ENCODE results near the gene FNBP1. TPM values are rescaled to one million over a fixed set of nuclear protein-coding genes. Genes with fewer than 3 reads are reported as not detected.

The FNBP1 gene
- total RNA-seq, 1 donor from 2014 or later: 50.0 TPM

DNA sequence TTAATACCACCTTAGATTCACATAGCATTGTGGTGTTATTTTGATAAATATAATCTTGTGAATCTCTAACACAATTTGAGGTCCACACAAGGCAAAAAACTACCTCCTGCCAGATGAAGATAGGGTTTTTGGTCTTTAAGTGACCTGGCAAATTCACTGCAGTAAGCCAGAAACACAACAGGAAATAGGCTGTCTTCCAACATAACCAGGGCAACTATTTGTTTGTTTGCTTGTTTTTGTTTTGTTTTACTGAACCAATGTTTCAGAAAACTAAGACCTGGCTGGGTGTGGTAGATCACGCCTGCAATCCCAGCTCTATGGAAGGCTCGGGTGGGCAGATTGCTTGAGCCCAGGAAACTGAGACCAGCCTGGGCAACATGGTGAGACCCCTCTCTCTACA lies 112.2 kb downstream of the FNBP1 start:
- DNase-seq (no peak), ATAC-seq (no peak)
- Histone ChIP-seq H3K27ac (peak overlapping the region; percentile 9), H3K9me3 (no peaks in the 10 kb centered on the region), H3K4me3 (no peak overlapping the region), H3K36me3 (peaks cover 37% of the 10 kb centered on the region), H3K4me1 (peaks cover 35% of the 10 kb centered on the region), H3K27me3 (no peaks in the 10 kb centered on the region)
- intact Hi-C loops (cut with DNase I): no loop called here
- TF ChIP-seq, protein P1, sequence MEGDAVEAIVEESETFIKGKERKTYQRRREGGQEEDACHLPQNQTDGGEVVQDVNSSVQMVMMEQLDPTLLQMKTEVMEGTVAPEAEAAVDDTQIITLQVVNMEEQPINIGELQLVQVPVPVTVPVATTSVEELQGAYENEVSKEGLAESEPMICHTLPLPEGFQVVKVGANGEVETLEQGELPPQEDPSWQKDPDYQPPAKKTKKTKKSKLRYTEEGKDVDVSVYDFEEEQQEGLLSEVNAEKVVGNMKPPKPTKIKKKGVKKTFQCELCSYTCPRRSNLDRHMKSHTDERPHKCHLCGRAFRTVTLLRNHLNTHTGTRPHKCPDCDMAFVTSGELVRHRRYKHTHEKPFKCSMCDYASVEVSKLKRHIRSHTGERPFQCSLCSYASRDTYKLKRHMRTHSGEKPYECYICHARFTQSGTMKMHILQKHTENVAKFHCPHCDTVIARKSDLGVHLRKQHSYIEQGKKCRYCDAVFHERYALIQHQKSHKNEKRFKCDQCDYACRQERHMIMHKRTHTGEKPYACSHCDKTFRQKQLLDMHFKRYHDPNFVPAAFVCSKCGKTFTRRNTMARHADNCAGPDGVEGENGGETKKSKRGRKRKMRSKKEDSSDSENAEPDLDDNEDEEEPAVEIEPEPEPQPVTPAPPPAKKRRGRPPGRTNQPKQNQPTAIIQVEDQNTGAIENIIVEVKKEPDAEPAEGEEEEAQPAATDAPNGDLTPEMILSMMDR (IDR thresholded peaks at IDR 0.05): no peak

DNA sequence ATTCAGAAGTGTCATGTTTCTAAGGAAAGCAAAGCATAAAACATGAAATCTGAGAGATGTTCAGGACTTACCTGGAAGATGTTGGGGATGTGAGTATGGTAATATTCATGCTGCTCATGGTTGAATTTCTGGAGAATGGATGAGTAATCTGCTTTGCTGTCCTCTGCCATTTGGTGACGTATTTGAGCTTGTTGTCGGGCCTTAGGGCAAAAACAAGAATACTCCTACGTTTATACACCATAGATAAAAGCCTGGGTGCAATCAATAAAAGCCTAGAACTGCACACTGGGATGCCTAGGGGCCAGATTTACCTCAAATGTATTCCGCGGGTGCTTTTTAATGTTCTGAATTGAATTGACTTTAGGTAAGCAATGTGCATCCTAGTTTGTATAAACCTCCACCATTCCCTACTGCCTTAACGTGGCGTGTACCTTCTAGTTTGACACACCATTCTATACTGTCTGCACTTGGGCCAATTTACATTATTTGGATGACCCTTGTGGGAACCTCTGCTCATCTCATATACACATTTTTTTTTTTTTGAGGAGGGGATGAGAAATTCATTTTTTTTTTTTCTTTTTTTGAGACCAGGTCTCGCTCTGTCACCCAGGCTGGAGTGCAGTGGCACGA lies 113.4 kb downstream of the FNBP1 start:
- no peak overlapping the region for H3K4me3 ChIP-seq
- no peaks in the 10 kb centered on the region for H3K9me3 ChIP-seq
- intact Hi-C loops (cut with DNase I): no loop called here
- TF ChIP-seq, protein P1 (IDR thresholded peaks at IDR 0.05): no peak
- H3K4me1 ChIP-seq: peaks cover 29% of the 10 kb centered on the region
- no peaks in the 10 kb centered on the region for H3K27me3 ChIP-seq
- no peak overlapping the region for H3K27ac ChIP-seq
- ATAC-seq (no peak), DNase-seq (no peak)
- peaks cover 46% of the 10 kb centered on the region for H3K36me3 ChIP-seq

DNA sequence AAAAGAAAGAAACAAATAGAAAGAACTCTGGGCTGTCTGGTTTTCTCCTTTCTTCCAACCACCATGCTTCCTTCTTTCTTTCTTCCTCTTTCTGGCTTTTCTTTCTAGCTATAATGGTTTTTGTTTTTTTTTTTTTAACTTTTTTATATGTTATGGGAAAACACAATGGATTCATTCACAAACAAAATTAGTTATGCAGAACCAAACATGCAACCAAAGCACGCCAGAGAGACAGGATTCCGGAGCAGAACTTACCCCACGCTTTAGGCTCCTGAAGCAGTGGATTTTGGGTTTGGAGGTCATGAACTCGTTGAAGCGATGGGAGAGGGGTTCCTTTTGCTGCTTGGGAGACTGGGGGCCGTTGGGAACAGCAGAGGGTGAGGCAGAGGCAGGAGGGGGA lies 119.4 kb downstream of the FNBP1 start:
- Histone ChIP-seq H3K36me3 (peaks cover 55% of the 10 kb centered on the region), H3K4me3 (no peak overlapping the region), H3K27me3 (no peaks in the 10 kb centered on the region), H3K4me1 (no peaks in the 10 kb centered on the region), H3K9me3 (no peaks in the 10 kb centered on the region), H3K27ac (no peak overlapping the region)
- DNase-seq (no peak), ATAC-seq (no peak)
- TF ChIP-seq, protein P1 (IDR thresholded peaks at IDR 0.05): no peak
- intact Hi-C loops (cut with DNase I): no loop called here

DNA sequence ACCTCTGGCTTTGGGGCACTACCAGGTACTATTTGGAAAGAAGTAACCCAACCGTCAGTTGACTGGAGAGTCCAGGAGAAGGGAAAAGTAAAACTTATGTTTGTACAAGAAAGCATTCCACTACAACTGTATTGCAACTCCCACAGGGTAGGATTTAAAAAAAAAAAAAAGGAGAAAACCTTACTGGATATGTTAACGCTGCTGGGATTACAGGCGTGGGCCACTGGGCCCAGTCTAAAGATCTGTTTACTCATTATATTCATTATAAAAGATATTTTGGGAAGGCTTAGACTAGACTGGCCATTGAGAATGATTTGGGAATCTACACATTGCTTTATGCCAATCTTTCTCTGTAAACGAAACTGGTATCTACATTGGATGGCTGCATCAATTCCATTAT lies 121.1 kb downstream of the FNBP1 start:
- H3K4me3 ChIP-seq: no peak overlapping the region
- TF ChIP-seq, protein P1 (IDR thresholded peaks at IDR 0.05): no peak
- ATAC-seq (no peak), DNase-seq (no peak)
- no peaks in the 10 kb centered on the region for H3K9me3 ChIP-seq
- no peaks in the 10 kb centered on the region for H3K4me1 ChIP-seq
- intact Hi-C loops (cut with DNase I): no loop called here
- H3K36me3 ChIP-seq: peaks cover 43% of the 10 kb centered on the region
- H3K27ac ChIP-seq: no peak overlapping the region
- no peaks in the 10 kb centered on the region for H3K27me3 ChIP-seq

DNA sequence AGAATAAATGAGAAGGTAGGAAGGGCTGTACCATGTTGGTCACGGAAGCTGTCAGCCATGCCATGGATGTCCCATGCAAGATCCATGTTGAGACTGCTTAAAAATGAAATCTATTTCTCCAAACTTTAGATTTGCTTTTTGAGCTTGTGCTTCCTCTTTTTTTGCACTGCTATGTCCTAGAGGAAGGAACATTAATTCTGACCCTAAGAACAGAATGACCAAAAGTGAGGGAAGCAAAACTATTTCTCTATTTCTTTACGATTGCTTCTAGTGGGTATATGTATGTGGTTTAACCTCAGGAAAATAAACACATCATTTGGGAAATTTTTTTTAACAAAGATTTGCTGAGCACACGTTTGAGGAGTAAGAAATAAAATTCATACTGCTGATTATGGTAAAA lies 123.1 kb downstream of the FNBP1 start:
- H3K36me3 ChIP-seq: peaks cover 24% of the 10 kb centered on the region
- ATAC-seq (peak; percentile 61), DNase-seq (no peak)
- H3K27ac ChIP-seq: no peak overlapping the region
- intact Hi-C loops (cut with DNase I): no loop called here
- H3K27me3 ChIP-seq: no peaks in the 10 kb centered on the region
- H3K4me3 ChIP-seq: no peak overlapping the region
- H3K9me3 ChIP-seq: no peaks in the 10 kb centered on the region
- TF ChIP-seq, protein P1 (IDR thresholded peaks at IDR 0.05): no peak
- no peaks in the 10 kb centered on the region for H3K4me1 ChIP-seq

DNA sequence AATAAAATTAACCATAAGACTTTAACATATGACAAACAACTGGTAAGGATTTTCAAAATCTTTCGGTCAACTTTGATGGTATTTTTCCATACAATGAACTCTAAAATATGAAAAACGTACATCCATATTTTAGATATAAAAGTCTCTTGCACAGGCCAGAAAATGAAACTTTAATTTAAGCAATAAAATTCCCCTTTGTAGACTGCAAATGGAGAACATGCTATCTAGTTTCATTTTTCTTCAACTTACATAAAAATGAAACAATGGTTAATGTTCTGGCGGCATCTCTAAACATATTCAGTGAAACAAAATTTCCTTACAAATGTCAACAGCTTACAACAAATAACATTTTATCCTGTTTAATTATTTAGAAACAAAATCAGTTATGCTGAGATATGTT lies 123.7 kb downstream of the FNBP1 start:
- Histone ChIP-seq H3K4me3 (no peak overlapping the region), H3K4me1 (no peaks in the 10 kb centered on the region), H3K27me3 (no peaks in the 10 kb centered on the region), H3K27ac (no peak overlapping the region), H3K9me3 (no peaks in the 10 kb centered on the region), H3K36me3 (peaks cover 18% of the 10 kb centered on the region)
- DNase-seq (no peak), ATAC-seq (no peak)
- intact Hi-C loops (cut with DNase I): no loop called here
- TF ChIP-seq, protein P1 (IDR thresholded peaks at IDR 0.05): no peak

All from upper lobe of right lung (tissue), 1 donor.